ENCODE results near the gene GFOD1.

Gene GFOD1

GRCh38 chr6:13487122-13488014 lies at the start of gene GFOD1:
Gene GFOD1 (minus strand): TSS chr6:13487600. CDS start chr6:13486890, 710 bp downstream.
- peak; percentile 89 for DNase-seq

DNA sequence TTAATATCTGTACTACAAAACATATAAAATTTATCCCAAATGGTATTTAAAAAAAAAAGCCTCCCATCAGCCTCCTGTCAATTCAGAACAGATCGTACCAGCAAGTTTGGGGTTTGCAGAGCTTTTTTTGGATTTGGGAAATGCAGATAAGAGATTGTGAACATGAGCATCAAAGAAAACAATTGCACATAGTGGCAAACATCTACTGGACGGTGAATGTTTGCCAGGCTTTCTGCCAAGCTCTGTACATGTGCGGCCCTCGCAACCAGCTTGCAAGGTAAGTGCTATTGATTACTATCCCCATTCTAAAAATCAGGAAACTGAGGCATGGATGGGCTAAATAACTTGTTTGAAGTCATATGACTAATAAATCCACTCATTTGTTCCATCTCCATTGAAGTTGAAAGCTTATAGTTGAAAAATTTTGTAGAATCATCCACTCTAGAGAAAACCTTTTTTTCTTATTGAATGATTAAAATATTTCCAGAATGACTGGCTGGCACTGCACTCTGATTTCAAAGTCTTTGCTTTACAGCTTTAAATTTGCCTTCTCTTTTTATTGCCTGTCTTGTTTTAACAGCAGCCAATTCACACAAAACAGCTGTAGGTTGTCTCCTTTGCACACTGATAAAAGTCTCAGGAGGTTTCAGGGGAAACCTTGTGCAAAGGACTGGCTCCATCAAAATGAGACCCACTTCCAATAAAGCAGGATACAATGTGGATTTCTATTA lies 49.6 kb upstream of the GFOD1 start:
- DNase-seq = no peak

DNA sequence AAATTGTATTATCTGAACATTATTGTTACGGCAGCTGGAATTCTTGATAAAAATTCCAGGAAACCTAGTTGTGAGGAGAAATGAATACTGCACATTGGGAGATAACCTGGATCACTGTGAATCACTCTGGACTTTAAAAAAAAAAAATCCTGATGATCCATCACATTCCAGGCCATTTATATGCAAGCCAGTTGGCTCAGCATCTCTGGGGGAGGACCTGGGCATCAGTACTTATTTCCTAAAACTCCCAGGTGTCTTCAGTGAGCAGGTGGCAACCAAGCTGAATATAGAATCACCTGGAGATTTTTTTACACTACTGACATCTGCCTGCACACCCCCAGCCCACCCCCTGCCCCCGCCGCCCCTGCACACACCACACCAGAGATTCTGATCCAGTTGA lies 47.9 kb upstream of the GFOD1 start:
- no peak for DNase-seq

DNA sequence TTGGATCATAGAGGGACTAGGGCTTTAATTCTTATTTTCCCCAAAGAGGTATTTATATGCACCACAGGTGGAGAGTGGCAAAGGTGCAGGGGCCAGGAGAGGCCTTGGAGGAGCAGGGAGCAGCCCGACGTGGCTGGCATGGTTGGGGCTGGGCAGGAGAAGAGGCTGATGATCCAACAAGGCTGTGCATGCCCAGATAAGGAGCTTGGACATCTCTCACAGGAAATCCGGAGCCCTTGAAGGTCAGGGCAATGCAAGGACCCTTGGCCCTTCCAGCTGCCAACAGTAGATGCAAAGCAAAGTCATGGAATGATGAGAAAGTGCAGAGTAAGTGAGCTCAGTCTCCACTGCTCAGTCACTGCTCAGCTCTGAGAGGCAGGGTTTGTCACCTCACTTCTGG lies 47.1 kb upstream of the GFOD1 start:
- DNase-seq = no peak

GRCh38 chr6:13531956-13532355 lies 44.6 kb upstream of the GFOD1 start:
- DNase-seq = no peak

DNA sequence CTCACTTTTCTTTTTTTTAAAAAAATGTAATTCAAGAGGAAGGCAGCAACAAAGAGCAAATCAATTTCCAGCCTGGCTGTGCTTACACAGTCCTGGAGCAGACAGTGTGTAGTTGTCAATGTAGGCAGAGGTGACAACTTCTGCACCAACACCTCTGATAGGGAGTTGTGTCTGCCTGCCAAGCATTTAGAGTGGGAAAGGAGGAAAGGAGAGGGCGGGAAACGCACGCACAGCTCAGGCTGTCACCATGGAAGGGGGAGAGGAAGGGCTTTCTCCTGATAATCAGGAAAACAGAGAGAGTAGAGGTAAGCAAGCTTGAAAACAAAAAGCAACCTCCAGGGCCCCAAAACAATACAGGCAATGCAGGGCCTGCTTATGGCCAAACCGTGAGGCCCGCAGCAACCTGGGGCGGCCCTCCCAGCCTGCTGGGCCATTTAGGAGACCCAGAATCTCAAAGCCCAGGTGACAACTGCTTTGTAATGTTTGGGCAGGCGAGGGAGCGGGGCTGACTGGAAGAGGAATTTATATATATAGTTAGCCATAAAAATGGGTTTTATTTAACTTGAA lies 41.5 kb upstream of the GFOD1 start:
- no peak for DNase-seq

DNA sequence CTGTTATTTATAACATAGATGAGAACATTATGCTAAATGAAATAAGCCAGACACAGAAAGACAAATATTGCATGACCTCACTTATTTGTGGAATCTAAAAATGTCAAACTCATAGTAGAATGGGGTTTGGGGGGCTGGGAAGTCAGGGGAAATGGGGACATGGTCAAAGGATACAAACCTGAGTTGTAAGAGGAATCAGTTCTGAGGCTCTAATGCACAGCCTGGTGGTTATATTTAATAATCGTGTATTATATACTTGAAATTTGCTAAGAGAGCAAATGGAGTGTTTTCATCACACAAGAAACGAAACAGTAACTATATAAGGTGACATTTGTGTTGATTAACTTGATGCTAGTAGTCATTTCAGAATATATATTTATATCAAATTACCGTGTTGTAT lies 40.8 kb upstream of the GFOD1 start:
- no peak for DNase-seq

- no peak for DNase-seq
Observed at GRCh38 chr6:13527671-13528056, 40.3 kb upstream of the GFOD1 start.

DNA sequence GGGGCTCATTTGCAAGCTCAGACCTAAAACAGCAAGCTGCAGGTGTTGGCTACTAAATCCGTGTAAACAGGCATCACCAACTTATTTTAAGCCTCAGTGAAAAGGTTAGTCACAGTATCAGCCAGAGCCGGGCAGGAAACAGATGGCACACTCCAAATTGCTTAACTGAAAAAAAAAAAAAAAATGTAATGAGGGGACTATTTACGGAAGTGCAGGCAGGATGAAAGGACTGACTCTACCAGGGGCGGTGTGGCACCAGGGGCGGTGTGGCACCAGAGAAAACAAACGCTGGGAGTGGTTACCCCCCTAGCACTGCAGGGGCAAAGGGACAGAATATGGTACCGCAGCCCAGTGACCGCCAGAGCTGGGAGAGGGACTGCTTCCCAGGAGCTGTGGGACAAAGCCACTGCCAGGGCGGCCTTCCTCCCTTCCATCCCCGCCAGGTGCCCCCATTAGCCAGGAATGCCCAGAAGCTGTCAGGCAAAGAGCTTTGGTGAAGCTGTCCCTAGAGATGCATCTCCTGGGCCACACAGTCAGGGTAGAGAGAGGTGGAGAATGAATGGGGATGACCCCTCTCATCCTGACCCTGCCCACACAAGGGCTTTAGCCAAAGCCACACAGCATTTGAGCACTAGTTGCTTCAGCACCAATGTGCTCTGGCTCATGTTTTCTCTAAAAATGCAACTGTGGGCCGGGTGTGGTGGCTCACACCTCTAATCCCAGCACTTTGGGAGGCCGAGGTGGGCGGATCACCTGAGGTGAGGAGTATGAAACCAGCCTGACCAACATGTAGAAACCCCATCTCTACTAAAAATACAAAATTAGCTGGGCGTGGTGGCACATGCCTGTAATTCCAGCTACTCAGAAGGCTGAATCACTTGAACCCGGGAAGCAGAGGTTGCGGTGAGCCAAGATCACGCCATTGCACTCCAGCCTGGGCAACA lies 39.6 kb upstream of the GFOD1 start:
- DNase-seq = peak; percentile 59

- DNase-seq = no peak
Observed at GRCh38 chr6:13526357-13526726, 38.9 kb upstream of the GFOD1 start.

GRCh38 chr6:13524801-13525508 lies 37.6 kb upstream of the GFOD1 start:
- no peak for DNase-seq

DNA sequence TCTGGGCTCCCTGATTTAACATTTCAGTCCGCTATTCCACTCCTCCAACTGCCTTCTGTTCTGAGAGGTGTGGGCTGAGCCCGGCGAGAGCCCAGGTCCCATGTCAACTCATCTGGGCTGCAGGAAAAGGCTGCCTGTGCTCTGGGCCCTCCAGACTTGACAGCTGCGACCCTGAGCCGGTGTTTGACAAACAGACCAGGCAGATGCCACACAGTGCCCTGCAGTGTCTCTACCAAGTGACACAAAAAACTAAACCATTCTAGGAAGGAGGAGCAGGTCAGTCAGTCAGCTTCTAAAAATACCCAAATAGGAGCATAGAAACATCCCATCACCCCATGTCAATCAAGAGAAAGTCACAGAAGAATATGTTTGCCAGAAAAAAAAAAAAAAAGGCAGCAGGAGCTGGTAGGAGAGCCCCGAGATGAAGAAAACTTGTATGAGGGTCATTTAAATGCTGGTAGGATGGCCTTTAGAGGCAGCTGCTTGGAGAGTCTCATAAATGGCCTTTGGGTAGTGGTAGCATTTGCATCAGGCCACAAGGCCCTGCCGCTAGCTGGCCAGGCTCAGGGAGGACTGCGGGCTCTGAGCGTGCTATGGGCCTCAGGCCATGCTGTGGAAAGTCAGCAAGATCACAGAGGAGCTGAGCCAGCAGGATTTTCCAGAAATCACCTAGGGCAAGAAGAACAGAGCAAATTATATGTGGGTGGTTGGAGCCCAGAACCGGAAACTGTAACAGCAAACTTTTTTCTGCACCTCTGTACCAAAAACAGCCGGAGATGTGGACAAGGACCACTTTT lies 36.6 kb upstream of the GFOD1 start:
- DNase-seq = no peak

GRCh38 chr6:13522656-13523055 lies 35.3 kb upstream of the GFOD1 start:
- DNase-seq = no peak

GRCh38 chr6:13519839-13520238 lies 32.4 kb upstream of the GFOD1 start:
- DNase-seq = no peak

- DNase-seq = no peak
Observed at GRCh38 chr6:13517116-13517515, 29.7 kb upstream of the GFOD1 start.

GRCh38 chr6:13515912-13516311 lies 28.5 kb upstream of the GFOD1 start:
- no peak for DNase-seq

DNA sequence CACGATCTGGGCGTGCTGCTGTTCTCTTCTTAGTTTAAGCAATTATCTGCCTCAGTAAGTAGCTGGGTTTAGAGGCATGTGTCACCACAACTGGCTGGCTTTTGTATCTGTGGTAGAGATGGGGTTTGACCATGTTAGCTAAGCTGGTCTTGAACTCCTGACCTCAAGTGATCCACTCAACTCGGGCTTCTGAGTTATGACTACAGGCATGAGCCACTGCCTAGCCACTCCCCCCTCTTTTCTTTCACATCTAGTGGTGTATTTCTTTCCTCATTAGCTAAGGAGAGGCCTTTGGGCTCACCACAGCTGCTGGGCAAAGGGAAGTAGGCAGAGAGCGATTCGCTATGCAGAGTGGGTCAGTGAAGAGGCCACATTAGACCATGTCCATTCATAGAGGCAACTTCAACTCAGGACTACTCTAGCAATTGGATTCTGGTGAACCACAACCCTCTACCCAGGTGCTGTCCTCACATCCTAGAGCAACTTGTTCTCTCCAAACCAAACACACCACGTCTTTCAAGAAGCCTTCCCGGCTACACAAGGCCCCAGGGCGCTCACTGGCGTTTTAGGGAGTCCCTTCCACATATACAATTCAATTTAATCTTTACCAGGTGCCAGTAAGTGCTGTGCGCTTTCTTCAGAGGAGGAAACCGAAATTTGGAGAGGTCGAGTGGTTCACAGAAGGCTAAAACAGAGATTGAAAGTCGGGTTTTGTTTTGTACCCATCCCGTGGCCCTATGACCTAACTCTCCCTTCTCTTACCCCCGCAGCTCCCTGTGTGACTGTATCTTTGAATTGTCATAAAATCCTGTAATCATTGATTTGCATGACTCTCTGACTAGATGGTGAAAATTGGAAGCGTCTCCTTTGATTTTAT lies 26.5 kb upstream of the GFOD1 start:
- no peak for DNase-seq

GRCh38 chr6:13512900-13513299 lies 25.5 kb upstream of the GFOD1 start:
- DNase-seq = no peak

DNA sequence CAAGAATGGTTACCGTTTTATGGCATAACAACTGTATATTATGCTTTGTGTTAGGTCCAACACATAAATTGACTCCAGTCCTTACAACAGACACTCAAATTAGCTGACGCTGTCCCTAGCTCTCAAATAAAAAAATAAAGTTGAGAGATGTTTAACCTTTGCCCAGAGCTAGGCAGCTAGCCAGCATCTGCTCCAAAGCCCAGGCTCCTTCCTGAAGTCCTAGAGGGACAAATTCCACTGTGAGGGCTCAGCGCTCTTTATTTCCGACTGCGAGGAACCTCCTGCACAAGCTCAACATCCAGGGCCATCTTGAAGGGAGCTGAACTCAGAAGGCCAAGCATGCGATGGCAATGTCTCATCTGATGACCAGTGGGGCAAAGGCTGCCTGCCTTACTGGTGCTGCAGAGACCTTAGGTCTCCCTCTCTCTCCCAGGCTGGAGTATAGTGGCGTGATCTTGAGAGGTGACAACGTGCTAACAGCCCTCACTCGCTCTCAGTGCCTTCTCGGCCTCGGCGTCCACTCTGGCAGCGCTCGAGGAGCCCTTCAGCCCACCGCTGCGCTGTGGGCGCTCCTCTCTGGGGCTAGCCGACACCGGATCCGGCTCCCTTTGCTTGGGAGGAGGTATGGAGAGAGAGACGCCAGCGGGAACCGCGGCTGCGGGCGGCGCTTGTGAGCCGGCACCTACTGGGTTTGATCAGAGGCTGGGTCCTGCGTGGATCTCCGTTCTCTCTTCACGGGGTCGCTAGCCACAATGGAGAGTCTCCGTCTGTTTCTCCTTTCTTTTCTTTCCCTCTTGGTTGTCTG lies 24.7 kb upstream of the GFOD1 start:
- no peak for DNase-seq

Measured in activated CD8-positive, alpha-beta memory T cell treated with anti-CD3 and anti-CD28 coated beads for 24 hours (primary cell).